Measurements from ENCODE around the gene FIGN.

DNA sequence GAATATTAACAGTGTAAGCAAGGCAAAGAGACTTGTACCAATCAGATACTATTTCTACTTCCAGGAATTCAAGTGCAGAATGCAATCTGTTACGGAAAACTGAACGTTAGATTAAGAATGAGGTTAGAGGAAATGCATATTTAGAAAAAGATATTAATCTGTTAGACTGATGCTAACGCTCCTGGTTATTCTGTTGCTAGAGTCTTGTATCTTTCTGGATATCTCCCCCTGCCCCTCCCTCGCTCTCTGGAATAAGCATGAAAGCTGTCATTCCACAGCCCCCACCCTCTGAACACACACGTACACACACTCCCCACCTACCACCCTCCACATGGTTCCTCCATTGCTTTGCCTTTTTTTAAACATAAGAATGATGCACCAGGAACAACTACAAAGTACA lies 24.1 kb downstream of the FIGN start:
- TF ChIP-seq, protein P1, sequence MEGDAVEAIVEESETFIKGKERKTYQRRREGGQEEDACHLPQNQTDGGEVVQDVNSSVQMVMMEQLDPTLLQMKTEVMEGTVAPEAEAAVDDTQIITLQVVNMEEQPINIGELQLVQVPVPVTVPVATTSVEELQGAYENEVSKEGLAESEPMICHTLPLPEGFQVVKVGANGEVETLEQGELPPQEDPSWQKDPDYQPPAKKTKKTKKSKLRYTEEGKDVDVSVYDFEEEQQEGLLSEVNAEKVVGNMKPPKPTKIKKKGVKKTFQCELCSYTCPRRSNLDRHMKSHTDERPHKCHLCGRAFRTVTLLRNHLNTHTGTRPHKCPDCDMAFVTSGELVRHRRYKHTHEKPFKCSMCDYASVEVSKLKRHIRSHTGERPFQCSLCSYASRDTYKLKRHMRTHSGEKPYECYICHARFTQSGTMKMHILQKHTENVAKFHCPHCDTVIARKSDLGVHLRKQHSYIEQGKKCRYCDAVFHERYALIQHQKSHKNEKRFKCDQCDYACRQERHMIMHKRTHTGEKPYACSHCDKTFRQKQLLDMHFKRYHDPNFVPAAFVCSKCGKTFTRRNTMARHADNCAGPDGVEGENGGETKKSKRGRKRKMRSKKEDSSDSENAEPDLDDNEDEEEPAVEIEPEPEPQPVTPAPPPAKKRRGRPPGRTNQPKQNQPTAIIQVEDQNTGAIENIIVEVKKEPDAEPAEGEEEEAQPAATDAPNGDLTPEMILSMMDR (IDR thresholded peaks at IDR 0.05; ENCODE audit: poor library complexity, severe bottlenecking) = no peak
- TF ChIP-seq TAF1 (IDR thresholded peaks at IDR 0.05; ENCODE audit: low read depth) = no peak
- no peak for TF ChIP-seq EP300 (conservative IDR thresholded peaks at IDR 0.05; ENCODE audit: poor library complexity, severe bottlenecking)
- TF ChIP-seq RAD21 (conservative IDR thresholded peaks at IDR 0.05) = no peak
- TF ChIP-seq, protein P2, sequence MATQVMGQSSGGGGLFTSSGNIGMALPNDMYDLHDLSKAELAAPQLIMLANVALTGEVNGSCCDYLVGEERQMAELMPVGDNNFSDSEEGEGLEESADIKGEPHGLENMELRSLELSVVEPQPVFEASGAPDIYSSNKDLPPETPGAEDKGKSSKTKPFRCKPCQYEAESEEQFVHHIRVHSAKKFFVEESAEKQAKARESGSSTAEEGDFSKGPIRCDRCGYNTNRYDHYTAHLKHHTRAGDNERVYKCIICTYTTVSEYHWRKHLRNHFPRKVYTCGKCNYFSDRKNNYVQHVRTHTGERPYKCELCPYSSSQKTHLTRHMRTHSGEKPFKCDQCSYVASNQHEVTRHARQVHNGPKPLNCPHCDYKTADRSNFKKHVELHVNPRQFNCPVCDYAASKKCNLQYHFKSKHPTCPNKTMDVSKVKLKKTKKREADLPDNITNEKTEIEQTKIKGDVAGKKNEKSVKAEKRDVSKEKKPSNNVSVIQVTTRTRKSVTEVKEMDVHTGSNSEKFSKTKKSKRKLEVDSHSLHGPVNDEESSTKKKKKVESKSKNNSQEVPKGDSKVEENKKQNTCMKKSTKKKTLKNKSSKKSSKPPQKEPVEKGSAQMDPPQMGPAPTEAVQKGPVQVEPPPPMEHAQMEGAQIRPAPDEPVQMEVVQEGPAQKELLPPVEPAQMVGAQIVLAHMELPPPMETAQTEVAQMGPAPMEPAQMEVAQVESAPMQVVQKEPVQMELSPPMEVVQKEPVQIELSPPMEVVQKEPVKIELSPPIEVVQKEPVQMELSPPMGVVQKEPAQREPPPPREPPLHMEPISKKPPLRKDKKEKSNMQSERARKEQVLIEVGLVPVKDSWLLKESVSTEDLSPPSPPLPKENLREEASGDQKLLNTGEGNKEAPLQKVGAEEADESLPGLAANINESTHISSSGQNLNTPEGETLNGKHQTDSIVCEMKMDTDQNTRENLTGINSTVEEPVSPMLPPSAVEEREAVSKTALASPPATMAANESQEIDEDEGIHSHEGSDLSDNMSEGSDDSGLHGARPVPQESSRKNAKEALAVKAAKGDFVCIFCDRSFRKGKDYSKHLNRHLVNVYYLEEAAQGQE (IDR thresholded peaks at IDR 0.05; ENCODE audit: borderline replicate concordance) = no peak
- TF ChIP-seq SMC3 (conservative IDR thresholded peaks at IDR 0.05; ENCODE audit: poor library complexity) = no peak
- no peak for TF ChIP-seq EZH2 (IDR thresholded peaks at IDR 0.05; ENCODE audit: borderline replicate concordance, insufficient read depth, low read length, poor library complexity, severe bottlenecking)
